ENCODE results near the gene RPS28.
A peak's percentile ranks its signal among the peaks of the same experiment; 100 is the strongest.
"Not testable (repeated sequence)": the region's sequence is repeated elsewhere in the genome, so short reads cannot be mapped to it uniquely, and the experiment has no call there.

The RPS28 gene

DNA sequence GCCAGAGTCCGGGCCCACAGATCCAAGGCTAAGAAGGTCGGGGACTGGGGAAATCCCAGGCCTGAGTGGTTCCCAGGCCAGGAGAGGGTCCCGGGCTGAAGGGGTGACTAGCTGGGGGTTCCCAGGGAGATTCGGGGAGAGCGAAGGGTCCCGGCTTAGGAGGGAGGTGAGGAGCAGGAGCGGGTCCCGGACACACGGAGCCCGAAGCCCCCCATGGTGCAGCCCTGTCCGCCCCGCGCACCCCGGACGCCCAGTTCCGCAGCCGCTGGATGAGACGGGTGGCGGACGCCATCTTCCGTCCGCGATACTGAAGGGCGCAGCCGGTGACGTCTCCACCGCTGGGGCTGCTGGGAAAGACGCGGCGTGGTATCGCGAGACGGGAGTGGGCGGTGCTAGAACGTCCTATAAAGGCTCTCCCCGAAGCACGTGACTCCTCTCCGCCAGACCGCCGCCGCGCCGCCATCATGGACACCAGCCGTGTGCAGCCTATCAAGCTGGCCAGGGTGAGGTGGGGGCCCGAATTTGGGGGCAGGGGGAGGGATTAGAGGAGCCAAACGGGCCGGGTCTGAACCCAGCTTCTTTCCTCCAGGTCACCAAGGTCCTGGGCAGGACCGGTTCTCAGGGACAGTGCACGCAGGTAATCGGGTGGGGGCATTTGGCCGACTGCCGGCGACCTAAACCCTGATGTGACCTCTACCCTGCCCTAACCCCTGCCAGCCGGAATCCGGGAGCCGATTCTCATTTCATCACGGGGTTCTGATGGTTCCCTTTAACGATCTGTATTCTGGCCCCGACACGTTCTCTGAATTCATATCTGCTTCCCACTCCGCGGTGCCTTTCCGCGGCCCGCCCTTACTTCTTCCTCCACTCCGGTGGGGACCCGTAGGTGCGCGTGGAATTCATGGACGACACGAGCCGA, at the start of gene RPS28, which contains the start of gene NDUFA7:
RPS28 (plus strand) TSS at position 430 of the 919 bp plus-strand sequence; CDS start at position 465, 35 bp downstream.
NDUFA7 (minus strand) TSS at position 309 of the 919 bp plus-strand sequence; CDS start at position 292, 17 bp downstream.
- TF ChIP-seq, protein P1, sequence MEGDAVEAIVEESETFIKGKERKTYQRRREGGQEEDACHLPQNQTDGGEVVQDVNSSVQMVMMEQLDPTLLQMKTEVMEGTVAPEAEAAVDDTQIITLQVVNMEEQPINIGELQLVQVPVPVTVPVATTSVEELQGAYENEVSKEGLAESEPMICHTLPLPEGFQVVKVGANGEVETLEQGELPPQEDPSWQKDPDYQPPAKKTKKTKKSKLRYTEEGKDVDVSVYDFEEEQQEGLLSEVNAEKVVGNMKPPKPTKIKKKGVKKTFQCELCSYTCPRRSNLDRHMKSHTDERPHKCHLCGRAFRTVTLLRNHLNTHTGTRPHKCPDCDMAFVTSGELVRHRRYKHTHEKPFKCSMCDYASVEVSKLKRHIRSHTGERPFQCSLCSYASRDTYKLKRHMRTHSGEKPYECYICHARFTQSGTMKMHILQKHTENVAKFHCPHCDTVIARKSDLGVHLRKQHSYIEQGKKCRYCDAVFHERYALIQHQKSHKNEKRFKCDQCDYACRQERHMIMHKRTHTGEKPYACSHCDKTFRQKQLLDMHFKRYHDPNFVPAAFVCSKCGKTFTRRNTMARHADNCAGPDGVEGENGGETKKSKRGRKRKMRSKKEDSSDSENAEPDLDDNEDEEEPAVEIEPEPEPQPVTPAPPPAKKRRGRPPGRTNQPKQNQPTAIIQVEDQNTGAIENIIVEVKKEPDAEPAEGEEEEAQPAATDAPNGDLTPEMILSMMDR (IDR thresholded peaks at IDR 0.05; ENCODE audit: control insufficient read depth, insufficient read depth, low read depth, low read length, missing control alignments) = peak; percentile 29
- peak; percentile 79 for DNase-seq (ENCODE audit: low read depth)

DNA sequence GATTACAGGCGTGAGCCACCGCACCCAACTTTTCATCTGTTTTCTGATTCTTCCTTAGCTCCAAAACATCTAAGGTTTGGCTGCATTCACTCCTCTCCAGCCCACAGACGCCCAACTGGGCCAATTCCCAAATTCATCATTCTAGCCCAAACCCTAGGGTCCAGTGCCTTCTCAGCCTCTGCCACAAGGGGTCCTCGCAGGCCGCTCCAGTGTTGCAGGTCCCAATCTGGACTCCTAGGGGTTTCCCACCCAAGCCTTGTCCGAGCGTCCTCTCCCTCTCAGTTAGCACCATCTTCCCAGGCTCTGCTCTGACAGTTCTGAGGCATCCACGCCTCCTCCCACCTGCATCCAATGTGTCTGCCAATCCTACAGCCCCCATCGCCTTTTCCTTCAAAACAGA, 44.8 kb upstream of the RPS28 start:
- H3K4me3 ChIP-seq (ENCODE audit: control insufficient read depth, low read depth, low read length); DNase-seq (ENCODE audit: low read depth): not testable (repeated sequence)

More for the DNA sequence above, at the start of gene RPS28, which contains the start of gene NDUFA7:
- peak within 1 kb of the TSS; percentile 100 for H3K4me3 ChIP-seq (ENCODE audit: control insufficient read depth, low read depth, low read length)

DNA sequence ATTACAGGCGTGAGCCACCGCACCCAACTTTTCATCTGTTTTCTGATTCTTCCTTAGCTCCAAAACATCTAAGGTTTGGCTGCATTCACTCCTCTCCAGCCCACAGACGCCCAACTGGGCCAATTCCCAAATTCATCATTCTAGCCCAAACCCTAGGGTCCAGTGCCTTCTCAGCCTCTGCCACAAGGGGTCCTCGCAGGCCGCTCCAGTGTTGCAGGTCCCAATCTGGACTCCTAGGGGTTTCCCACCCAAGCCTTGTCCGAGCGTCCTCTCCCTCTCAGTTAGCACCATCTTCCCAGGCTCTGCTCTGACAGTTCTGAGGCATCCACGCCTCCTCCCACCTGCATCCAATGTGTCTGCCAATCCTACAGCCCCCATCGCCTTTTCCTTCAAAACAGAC, 30.0 kb upstream of the RPS28 start:
- not testable (repeated sequence) for DNase-seq (ENCODE audit: low read depth); H3K4me3 ChIP-seq (ENCODE audit: control insufficient read depth, low read depth, low read length)

DNA sequence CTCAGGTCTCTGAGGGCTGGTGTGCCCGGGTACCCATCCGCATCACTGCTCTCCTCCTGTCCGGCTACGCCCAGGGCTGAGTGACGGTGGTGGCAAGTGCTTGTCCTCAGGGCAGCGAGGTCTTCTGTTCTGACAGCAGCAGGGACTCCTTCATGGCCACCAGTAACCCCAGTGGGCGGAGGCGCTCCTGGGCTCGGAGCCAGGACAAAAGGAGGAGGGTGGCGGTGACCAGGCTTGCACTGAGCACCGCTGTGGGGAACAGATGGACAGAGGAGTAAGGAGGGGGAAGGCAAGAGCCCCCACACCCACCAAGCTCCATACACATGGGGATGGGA, 19.0 kb upstream of the RPS28 start:
- no peak overlapping the region for H3K4me3 ChIP-seq (ENCODE audit: control insufficient read depth, low read depth, low read length)
- TF ChIP-seq, protein P1 (IDR thresholded peaks at IDR 0.05; ENCODE audit: control insufficient read depth, insufficient read depth, low read depth, low read length, missing control alignments) = no peak
- DNase-seq (ENCODE audit: low read depth) = no peak

DNA sequence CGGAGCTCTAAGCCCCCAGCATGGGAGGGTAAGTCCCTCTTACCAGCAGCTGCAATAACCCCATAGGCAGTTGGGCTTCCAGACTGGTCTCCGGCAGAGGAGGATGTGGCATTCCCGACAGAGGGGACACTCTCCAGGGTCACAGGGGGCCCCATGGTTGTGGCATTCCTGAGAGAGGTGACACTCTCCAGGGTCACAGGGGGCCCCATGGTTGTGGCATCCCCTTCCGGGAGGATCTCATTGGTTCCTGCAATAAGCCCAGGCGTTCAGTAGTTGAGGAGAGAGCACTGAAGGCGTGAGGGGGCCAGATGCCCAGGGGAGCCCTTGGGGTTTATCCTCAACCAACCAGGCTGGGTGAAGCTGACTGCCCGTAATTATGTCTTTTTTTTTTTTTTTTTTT, 18.6 kb upstream of the RPS28 start:
- H3K4me3 ChIP-seq (ENCODE audit: control insufficient read depth, low read depth, low read length) = no peak overlapping the region
- TF ChIP-seq, protein P1 (IDR thresholded peaks at IDR 0.05; ENCODE audit: control insufficient read depth, insufficient read depth, low read depth, low read length, missing control alignments) = no peak
- no peak for DNase-seq (ENCODE audit: low read depth)

DNA sequence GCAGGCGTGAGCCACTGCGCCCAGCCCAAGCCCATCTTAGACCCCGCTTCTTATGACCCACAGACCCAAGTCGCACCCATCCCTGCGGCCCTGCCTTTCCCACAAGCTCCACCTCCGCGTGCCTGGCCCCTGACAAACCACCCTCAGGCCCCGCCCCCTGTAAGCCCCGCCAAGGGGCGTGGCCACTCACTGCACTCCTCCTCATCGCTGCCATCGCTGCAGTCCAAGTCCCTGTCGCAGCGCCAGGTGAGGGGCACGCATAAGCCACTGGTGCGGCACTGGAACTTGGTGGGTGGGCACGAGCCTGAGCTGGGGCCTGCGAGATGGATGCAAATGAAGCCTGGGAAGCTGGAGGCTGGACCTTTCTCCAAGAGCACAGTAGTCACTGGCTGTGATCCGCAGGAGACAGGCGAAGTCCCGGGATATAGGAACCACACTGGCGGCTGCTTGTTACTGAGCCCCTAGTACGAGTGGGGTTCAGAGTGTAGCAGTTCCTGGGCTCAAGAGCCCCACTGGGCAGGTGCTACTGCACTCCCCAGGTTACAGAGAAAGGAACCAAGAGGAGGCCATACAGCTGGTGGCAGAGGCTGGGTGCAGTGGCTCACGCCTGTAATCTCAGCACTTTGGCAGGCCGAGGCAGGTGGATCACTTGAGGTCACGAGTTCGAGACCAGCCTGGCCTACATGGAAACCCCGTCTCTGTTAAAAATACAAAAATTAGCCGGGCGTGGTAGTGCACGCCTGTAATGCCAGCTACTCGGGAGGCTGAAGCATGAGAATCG, 16.3 kb upstream of the RPS28 start:
- TF ChIP-seq, protein P1 (IDR thresholded peaks at IDR 0.05; ENCODE audit: control insufficient read depth, insufficient read depth, low read depth, low read length, missing control alignments) = no peak
- DNase-seq (ENCODE audit: low read depth) = no peak
- no peak overlapping the region for H3K4me3 ChIP-seq (ENCODE audit: control insufficient read depth, low read depth, low read length)

DNA sequence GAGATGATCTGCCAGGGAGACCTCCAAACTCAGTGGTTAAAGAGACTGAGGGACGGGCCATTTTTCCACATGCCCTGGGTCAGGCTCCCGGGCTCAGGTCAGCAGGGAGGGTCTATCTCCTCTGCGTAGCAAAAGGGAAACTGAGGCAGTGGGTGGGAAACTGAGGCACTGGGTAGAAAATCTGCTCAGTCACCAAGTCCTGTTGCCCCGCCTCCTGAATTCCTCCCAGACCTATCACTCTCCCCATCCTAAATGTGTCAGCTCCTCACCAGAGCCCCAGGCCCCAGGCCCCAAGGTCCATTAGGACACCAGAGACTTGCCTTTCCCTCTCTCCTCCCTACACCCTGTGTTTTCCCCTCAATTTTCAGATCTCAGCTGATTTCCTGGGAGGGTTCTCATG, 15.5 kb upstream of the RPS28 start:
- no peak for DNase-seq (ENCODE audit: low read depth)
- H3K4me3 ChIP-seq (ENCODE audit: control insufficient read depth, low read depth, low read length) = no peak overlapping the region
- TF ChIP-seq, protein P1 (IDR thresholded peaks at IDR 0.05; ENCODE audit: control insufficient read depth, insufficient read depth, low read depth, low read length, missing control alignments) = no peak

Data from AG09309 (cell line).